GM18951 (cell line): Measurements from ENCODE around the gene VIM.
"Not testable (repeated sequence)": the region's sequence is repeated elsewhere in the genome, so short reads cannot be mapped to it uniquely, and the experiment has no call there.

Experiments
- POLR2A ChIP-seq: IDR thresholded peaks from 4 replicates; pipeline ENCODE4 v1.6.1; 2011; ENCODE audit warnings: mild to moderate bottlenecking; ENCODE audit not compliant: insufficient read length, insufficient read depth; ENCODE audit errors: extremely low read depth
- in situ Hi-C: fragments of 300-500 bp; cut with MboI; formaldehyde crosslinking; loops from one replicate; pipeline ENCODE4 v1.12.0; 2022; ENCODE audit warnings: low sequenced_read_pairs, mixed read lengths, inconsistent platforms; ENCODE audit not compliant: unreplicated experiment

VIM gene

GRCh38 chr10:17265468-17265867 lies 37.4 kb downstream of the VIM start:
- in situ Hi-C loops: no loop called here
- no peak for TF ChIP-seq POLR2A

- in situ Hi-C loops: not testable (repeated sequence)
Observed at GRCh38 chr10:17266549-17266948, 38.5 kb downstream of the VIM start.

GRCh38 chr10:17272648-17273047 lies 44.6 kb downstream of the VIM start:
- TF ChIP-seq POLR2A: no peak
- in situ Hi-C loops: no loop called here

- in situ Hi-C loops: no loop called here
- no peak for TF ChIP-seq POLR2A
Observed at GRCh38 chr10:17273403-17273802, 45.4 kb downstream of the VIM start.

- no peak for TF ChIP-seq POLR2A
- in situ Hi-C loops: no loop called here
Observed at GRCh38 chr10:17276756-17277424, 48.8 kb downstream of the VIM start.

- in situ Hi-C loops: no loop called here
- TF ChIP-seq POLR2A: no peak
Observed at GRCh38 chr10:17278607-17279240, 50.7 kb downstream of the VIM start.

GRCh38 chr10:17282311-17282710 lies 54.3 kb downstream of the VIM start:
- TF ChIP-seq POLR2A: no peak
- in situ Hi-C loops: no loop called here

GRCh38 chr10:17286562-17287550 lies 58.8 kb downstream of the VIM start:
- in situ Hi-C loops: no loop called here
- no peak for TF ChIP-seq POLR2A
